B cell (primary cell): ENCODE data around the gene NIPAL3. TPM values are rescaled to one million over a fixed set of nuclear protein-coding genes. Genes with fewer than 3 reads are reported as not detected.

Experiments
- ATAC-seq: fragments of 200-7000 bp; cut with Tn5 transposase; one replicate; pipeline ENCODE4 v1.10.0; 2021; ENCODE audit warnings: low read depth, mild to moderate bottlenecking, moderate number of reproducible peaks, moderate library complexity
- CTCF ChIA-PET: fragments of 350-600 bp; sonication (Branson Sonifier 250); formaldehyde crosslinking; loops from one replicate; lab custom pipeline; 2021; ENCODE audit warnings: antibody characterized with exemption, inconsistent platforms; lab: Charles Lee
- POLR2A ChIA-PET: fragments of 350-600 bp; sonication (Branson Sonifier 250); formaldehyde crosslinking; loops from one replicate; lab custom pipeline; 2021; ENCODE audit warnings: antibody characterized with exemption; lab: Charles Lee
- DNase-seq: peaks from one replicate; pipeline ENCODE4 v3.0.0; 2013
- H2AFZ ChIP-seq: 2 replicates; pipeline ENCODE4 v1.6.1; 2012; ENCODE audit warnings: mild to moderate bottlenecking, low read depth, low read length; ENCODE audit not compliant: insufficient read depth, poor library complexity, severe bottlenecking
- H3K27ac ChIP-seq, 2 donors: 1 replicate in 1 of 2; 2 replicates in 1 of 2; pipeline ENCODE4 v1.5.1; 2012 to 2013; ENCODE audit warnings: low read length in 2 of 2, mild to moderate bottlenecking in 2 of 2, moderate library complexity in 1 of 2
- H3K27me3 ChIP-seq, 4 experiments: fragments of 200-600 bp in 1 of 4; sonication (generic) in 1 of 4; replicated peaks in 1 of 4; 1 replicate in 2 of 4; 2 replicates in 2 of 4; pipeline versions ENCODE4 v1.6.1 to v1.7.0; 2013 to 2016; ENCODE audit warnings: low read length in 3 of 4, mild to moderate bottlenecking in 2 of 4, mixed read lengths in 1 of 4, moderate library complexity in 1 of 4; ENCODE audit not compliant: insufficient read depth in 4 of 4, control insufficient read depth in 3 of 4; ENCODE audit errors: control extremely low read depth in 1 of 4
- H3K36me3 ChIP-seq, 2 experiments: replicated peaks in 1 of 2; 1 replicate in 1 of 2; 2 replicates in 1 of 2; pipeline versions ENCODE4 v1.6.1 to v1.7.1; 2013; ENCODE audit warnings: low read length in 1 of 2; ENCODE audit not compliant: insufficient read depth in 2 of 2, control insufficient read depth in 1 of 2; ENCODE audit errors: control extremely low read depth in 1 of 2, extremely low read depth in 1 of 2
- H3K4me1 ChIP-seq, 2 donors: fragments of 200-600 bp in 1 of 2; sonication (generic) in 1 of 2; 1 replicate in 1 of 2; 2 replicates in 1 of 2; pipeline versions ENCODE4 v1.5.1 to v1.6.1; 2013 to 2017; ENCODE audit warnings: low read length in 2 of 2; ENCODE audit not compliant: control insufficient read depth in 2 of 2, insufficient read depth in 2 of 2
- H3K4me2 ChIP-seq: replicated peaks from 2 replicates; pipeline ENCODE3; 2012; ENCODE audit warnings: mild to moderate bottlenecking, low read depth, low read length; ENCODE audit not compliant: poor library complexity, severe bottlenecking
- H3K4me3 ChIP-seq, 5 experiments: fragments of 200-600 bp in 1 of 5; sonication (generic) in 1 of 5; 1 replicate in 3 of 5; 2 replicates in 2 of 5; pipeline versions ENCODE4 v1.5.1 to v1.7.0; 2011 to 2016; ENCODE audit warnings: low read length in 4 of 5, mild to moderate bottlenecking in 4 of 5, low read depth in 2 of 5, control low read depth in 1 of 5, moderate library complexity in 1 of 5; ENCODE audit not compliant: insufficient read depth in 1 of 5; ENCODE audit errors: control extremely low read depth in 1 of 5, extremely low read depth in 1 of 5
- H3K79me2 ChIP-seq: fragments of 200-600 bp; sonication (generic); one replicate; pipeline ENCODE4 v1.6.0; 2016; ENCODE audit warnings: low read length; ENCODE audit not compliant: control insufficient read depth, insufficient read depth
- H3K9ac ChIP-seq: fragments of 200-600 bp; sonication (generic); 2 replicates; pipeline ENCODE4 v1.6.1; 2017; ENCODE audit warnings: mild to moderate bottlenecking, low read length, moderate library complexity
- H3K9me3 ChIP-seq, 3 donors: one replicate each; pipeline versions ENCODE4 v1.6.1 to v1.7.1; 2013; ENCODE audit warnings: low read length in 2 of 3; ENCODE audit not compliant: control insufficient read depth in 2 of 3, insufficient read depth in 1 of 3; ENCODE audit errors: control extremely low read depth in 1 of 3
- H4K20me1 ChIP-seq: 2 replicates; pipeline ENCODE4 v1.6.0; 2012; ENCODE audit warnings: mild to moderate bottlenecking, low read length; ENCODE audit not compliant: insufficient read depth, control insufficient read depth, poor library complexity, severe bottlenecking
- H3K27ac Mint-ChIP-seq: one replicate; pipeline ENCODE4 v1.8.0; 2021; ENCODE audit warnings: mixed read lengths
- H3K27me3 Mint-ChIP-seq: one replicate; pipeline ENCODE4 v1.8.0; 2021; ENCODE audit warnings: mixed read lengths
- H3K4me1 Mint-ChIP-seq: one replicate; pipeline ENCODE4 v1.8.0; 2021; ENCODE audit warnings: mixed read lengths
- H3K4me3 Mint-ChIP-seq: one replicate; pipeline ENCODE4 v1.8.0; 2021; ENCODE audit warnings: mixed read lengths
- H3K9me3 Mint-ChIP-seq: one replicate; pipeline ENCODE4 v1.8.0; 2022; ENCODE audit warnings: mixed read lengths; ENCODE audit not compliant: insufficient read depth
- CTCF ChIP-seq: fragments of 200-600 bp; IDR thresholded peaks from one replicate; pipeline ENCODE4 v1.8.0; 2022; ENCODE audit warnings: antibody characterized with exemption, mild to moderate bottlenecking
- EZH2 ChIP-seq: IDR thresholded peaks from 2 replicates; pipeline ENCODE4 v1.6.1; 2012; ENCODE audit warnings: borderline replicate concordance, low read depth, mild to moderate bottlenecking, moderate library complexity, low read length; ENCODE audit not compliant: insufficient read depth, poor library complexity, severe bottlenecking
- WGBS: methylation state at CpG from one replicate; pipeline ENCODE4 v1.1.5; 2013; ENCODE audit warnings: missing lambda C conversion rate; ENCODE audit not compliant: insufficient coverage; 5-methylcytosine and 5-hydroxymethylcytosine counted together
- intact Hi-C: fragments of 100-400 bp; cut with micrococcal nuclease; formaldehyde crosslinking; loops from one replicate; pipeline ENCODE4 v1.10.0; 2022
- polyA plus RNA-seq: library from polyadenylated mRNA; depleted of rRNA; stranded (reverse); fragments of >200 nt; gene quantifications from 2 replicates; pipeline ENCODE4 v1.2.3, GENCODE V29; 2012
- total RNA-seq, 2 donors: library from RNA; stranded (reverse); fragments of 120-200 nt in 1 of 2; gene quantifications; 1 replicate in 1 of 2; 2 replicates in 1 of 2; pipeline versions ENCODE4 v1.2.3 to v1.2.4, GENCODE V29; 2013 to 2022

Gene NIPAL3
- total and polyA plus RNA-seq, 2 donors (not counting 1 experiment from before 2014, with no cell fraction given), result 23.8 to 31.6 TPM

- Histone ChIP-seq H2AFZ (no peak overlapping the region), H3K4me1 (peaks cover 20 to 26% of the 10 kb centered on the region in 2 donors), H3K79me2 (peaks cover 78% of the 10 kb centered on the region), H3K9ac (no peak overlapping the region), H3K9me3 (no peaks in the 10 kb centered on the region), H3K27me3 (no peaks in the 10 kb centered on the region), H3K4me2 (no peak overlapping the region), H3K4me3 (no peak overlapping the region), H3K27ac (no peak overlapping the region), H3K36me3 (peaks cover 1 to 51% of the 10 kb centered on the region in 2 experiments), H4K20me1 (peaks cover 44% of the 10 kb centered on the region)
- Mint-ChIP-seq H3K27me3 (no peaks in the 10 kb centered on the region), H3K4me1 (peaks cover 37% of the 10 kb centered on the region), H3K4me3 (no peak overlapping the region), H3K27ac (no peak overlapping the region), H3K9me3 (no peaks in the 10 kb centered on the region)
- ATAC-seq (no peak), DNase-seq (no peak)
- CTCF ChIA-PET, result interaction anchor here (5.7 to 9.4 kb wide), 3 partner anchors 26 to 167 kb away, joined by 30 to 133 read pairs (median 86); no protein-coding TSS in a partner anchor
- intact Hi-C loops, result loop anchor here (10.0 kb wide), 1 partner anchor 724 kb away; the partner anchor contains the start of gene RPL11
- POLR2A ChIA-PET, result interaction anchor here (0.7 kb wide), 2 partner anchors 70 to 173 kb away, joined by 5 to 7 read pairs; no protein-coding TSS in a partner anchor
- WGBS, result 58% methylated on average over 8 of the region's 14 CpGs
- TF ChIP-seq CTCF, result no peak
- no peak for TF ChIP-seq EZH2
Observed at GRCh38 chr1:24418898-24419628, 3.5 kb downstream of the NIPAL3 start.

- Mint-ChIP-seq H3K4me3 (no peak overlapping the region), H3K4me1 (peaks cover 28% of the 10 kb centered on the region), H3K9me3 (no peaks in the 10 kb centered on the region), H3K27me3 (no peaks in the 10 kb centered on the region), H3K27ac (no peak overlapping the region)
- Histone ChIP-seq H3K27me3 (no peaks in the 10 kb centered on the region), H4K20me1 (peaks cover 44% of the 10 kb centered on the region), H3K9ac (no peak overlapping the region), H3K4me1 (peaks cover 15 to 18% of the 10 kb centered on the region in 2 donors), H3K79me2 (peaks cover 80% of the 10 kb centered on the region), H3K36me3 (peaks cover 1 to 51% of the 10 kb centered on the region in 2 experiments), H3K27ac (no peak overlapping the region), H2AFZ (no peak overlapping the region), H3K4me3 (no peak overlapping the region), H3K9me3 (no peaks in the 10 kb centered on the region), H3K4me2 (no peak overlapping the region)
- DNase-seq (no peak), ATAC-seq (no peak)
- POLR2A ChIA-PET, result no interaction called here
- CTCF ChIA-PET, result no interaction called here
- intact Hi-C loops, result no loop called here
- WGBS, result 79% methylated on average over 2 of the region's 4 CpGs
- TF ChIP-seq EZH2 (no peak), CTCF (no peak)
Observed at GRCh38 chr1:24420547-24420946, 4.9 kb downstream of the NIPAL3 start.
